Measurements from ENCODE around the gene SORCS2.

Gene SORCS2

DNA sequence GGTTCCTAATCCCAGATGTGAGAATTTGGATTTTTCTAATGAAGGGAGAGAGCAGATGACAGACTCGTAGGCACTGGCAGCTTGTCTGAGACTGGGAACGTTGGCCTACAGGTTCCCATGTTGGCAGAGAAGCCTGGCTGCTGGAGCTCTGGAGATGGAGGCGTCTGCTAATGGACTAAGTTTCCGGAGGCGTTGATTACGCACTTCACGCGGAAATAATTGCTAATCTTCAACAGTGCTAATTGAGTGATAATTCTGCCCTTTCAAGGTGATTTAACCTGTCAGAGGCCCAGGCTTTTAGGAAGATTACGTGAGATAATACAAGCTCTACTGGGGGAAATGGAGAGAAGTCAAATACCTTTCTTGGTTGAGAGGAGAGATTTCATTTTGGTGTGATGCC is 165.0 kb downstream of the SORCS2 start:
- H3K4me2 ChIP-seq (ENCODE audit: low read length) = no peak overlapping the region
- H3K9me3 ChIP-seq (ENCODE audit: control insufficient read depth, insufficient read depth, low read length) = no peaks in the 10 kb centered on the region; the same call in 1 of the 2 replicates
- no peak overlapping the region for H3K4me3 ChIP-seq (ENCODE audit: low read length)
- no peak for TF ChIP-seq EZH2phosphoT487 (IDR thresholded peaks at IDR 0.05; ENCODE audit: borderline replicate concordance, low read length)
- TF ChIP-seq, protein P1, sequence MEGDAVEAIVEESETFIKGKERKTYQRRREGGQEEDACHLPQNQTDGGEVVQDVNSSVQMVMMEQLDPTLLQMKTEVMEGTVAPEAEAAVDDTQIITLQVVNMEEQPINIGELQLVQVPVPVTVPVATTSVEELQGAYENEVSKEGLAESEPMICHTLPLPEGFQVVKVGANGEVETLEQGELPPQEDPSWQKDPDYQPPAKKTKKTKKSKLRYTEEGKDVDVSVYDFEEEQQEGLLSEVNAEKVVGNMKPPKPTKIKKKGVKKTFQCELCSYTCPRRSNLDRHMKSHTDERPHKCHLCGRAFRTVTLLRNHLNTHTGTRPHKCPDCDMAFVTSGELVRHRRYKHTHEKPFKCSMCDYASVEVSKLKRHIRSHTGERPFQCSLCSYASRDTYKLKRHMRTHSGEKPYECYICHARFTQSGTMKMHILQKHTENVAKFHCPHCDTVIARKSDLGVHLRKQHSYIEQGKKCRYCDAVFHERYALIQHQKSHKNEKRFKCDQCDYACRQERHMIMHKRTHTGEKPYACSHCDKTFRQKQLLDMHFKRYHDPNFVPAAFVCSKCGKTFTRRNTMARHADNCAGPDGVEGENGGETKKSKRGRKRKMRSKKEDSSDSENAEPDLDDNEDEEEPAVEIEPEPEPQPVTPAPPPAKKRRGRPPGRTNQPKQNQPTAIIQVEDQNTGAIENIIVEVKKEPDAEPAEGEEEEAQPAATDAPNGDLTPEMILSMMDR (IDR thresholded peaks at IDR 0.05; ENCODE audit: low read depth, low read length, poor library complexity, severe bottlenecking) = no peak
- no peaks in the 10 kb centered on the region for H3K79me2 ChIP-seq (ENCODE audit: control insufficient read depth, low read length)
- no peaks in the 10 kb centered on the region for H3K27me3 ChIP-seq (ENCODE audit: control insufficient read depth, low read length)
- no peaks in the 10 kb centered on the region for H3K36me3 ChIP-seq (ENCODE audit: control insufficient read depth, low read length)
- peaks cover 53% of the 10 kb centered on the region for H3K4me1 ChIP-seq (ENCODE audit: control insufficient read depth, low read length)
- H3K27ac ChIP-seq (ENCODE audit: low read depth, low read length) = no peak overlapping the region
- H4K20me1 ChIP-seq (ENCODE audit: control insufficient read depth, insufficient read depth, low read depth, low read length) = no peaks in the 10 kb centered on the region
- no peaks in the 10 kb centered on the region for H3F3A ChIP-seq (ENCODE audit: control insufficient read depth, insufficient read depth)
- H3K9me2 ChIP-seq (replicated peaks; ENCODE audit: control insufficient read depth, low read length) = no peaks in the 10 kb centered on the region

- no peak for TF ChIP-seq EZH2phosphoT487 (IDR thresholded peaks at IDR 0.05; ENCODE audit: borderline replicate concordance, low read length)
- TF ChIP-seq, protein P1 (IDR thresholded peaks at IDR 0.05; ENCODE audit: low read depth, low read length, poor library complexity, severe bottlenecking) = no peak
- no peak overlapping the region for H3K4me3 ChIP-seq (ENCODE audit: low read length)
- H3K9me3 ChIP-seq (ENCODE audit: control insufficient read depth, insufficient read depth, low read length) = no peaks in the 10 kb centered on the region; the same call in 1 of the 2 replicates
- H3K27me3 ChIP-seq (ENCODE audit: control insufficient read depth, low read length) = no peaks in the 10 kb centered on the region
- H3K27ac ChIP-seq (ENCODE audit: low read depth, low read length) = no peak overlapping the region
- H3K79me2 ChIP-seq (ENCODE audit: control insufficient read depth, low read length) = no peaks in the 10 kb centered on the region
- no peaks in the 10 kb centered on the region for H4K20me1 ChIP-seq (ENCODE audit: control insufficient read depth, insufficient read depth, low read depth, low read length)
- H3F3A ChIP-seq (ENCODE audit: control insufficient read depth, insufficient read depth) = no peaks in the 10 kb centered on the region
- no peaks in the 10 kb centered on the region for H3K36me3 ChIP-seq (ENCODE audit: control insufficient read depth, low read length)
- peaks cover 44% of the 10 kb centered on the region for H3K4me1 ChIP-seq (ENCODE audit: control insufficient read depth, low read length)
- no peaks in the 10 kb centered on the region for H3K9me2 ChIP-seq (replicated peaks; ENCODE audit: control insufficient read depth, low read length)
- no peak overlapping the region for H3K4me2 ChIP-seq (ENCODE audit: low read length)
Observed at GRCh38 chr4:7358100-7358735, 165.9 kb downstream of the SORCS2 start.

- H3K4me3 ChIP-seq (ENCODE audit: low read length) = no peak overlapping the region
Observed at GRCh38 chr4:7359400-7360062, 167.2 kb downstream of the SORCS2 start.

More at GRCh38 chr4:7359400-7360062, 167.2 kb downstream of the SORCS2 start:
- Histone ChIP-seq H3F3A (ENCODE audit: control insufficient read depth, insufficient read depth) (no peaks in the 10 kb centered on the region), H3K36me3 (ENCODE audit: control insufficient read depth, low read length) (no peaks in the 10 kb centered on the region), H4K20me1 (ENCODE audit: control insufficient read depth, insufficient read depth, low read depth, low read length) (no peaks in the 10 kb centered on the region), H3K27ac (ENCODE audit: low read depth, low read length) (no peak overlapping the region), H3K9me3 (ENCODE audit: control insufficient read depth, insufficient read depth, low read length) (no peaks in the 10 kb centered on the region; the same call in 1 of the 2 replicates), H3K9me2 (replicated peaks; ENCODE audit: control insufficient read depth, low read length) (no peaks in the 10 kb centered on the region), H3K27me3 (ENCODE audit: control insufficient read depth, low read length) (no peaks in the 10 kb centered on the region), H3K79me2 (ENCODE audit: control insufficient read depth, low read length) (no peaks in the 10 kb centered on the region), H3K4me1 (ENCODE audit: control insufficient read depth, low read length) (peaks cover 35% of the 10 kb centered on the region), H3K4me2 (ENCODE audit: low read length) (no peak overlapping the region)
- TF ChIP-seq, protein P1 (IDR thresholded peaks at IDR 0.05; ENCODE audit: low read depth, low read length, poor library complexity, severe bottlenecking) = no peak
- no peak for TF ChIP-seq EZH2phosphoT487 (IDR thresholded peaks at IDR 0.05; ENCODE audit: borderline replicate concordance, low read length)

Measured in DOHH2 (cell line).